Skeletal muscle satellite cell (primary cell): ENCODE results near the gene COPA.

ENCODE experiments used
- H3K27me3 ChIP-seq: 2 replicates; pipeline ENCODE4 v1.7.0; 2013; ENCODE audit warnings: low read length; ENCODE audit not compliant: control insufficient read depth, insufficient read depth
- H3K36me3 ChIP-seq: 2 replicates; pipeline ENCODE4 v1.7.0; 2013; ENCODE audit warnings: mild to moderate bottlenecking, control low read depth, low read length; ENCODE audit not compliant: insufficient read depth
- H3K4me1 ChIP-seq: 2 replicates; pipeline ENCODE4 v1.7.0; 2013; ENCODE audit warnings: low read length; ENCODE audit not compliant: control insufficient read depth, insufficient read depth
- H3K4me2 ChIP-seq: 2 replicates; pipeline ENCODE4 v1.7.0; 2013; ENCODE audit warnings: mild to moderate bottlenecking, low read length
- H3K4me3 ChIP-seq: 2 replicates; pipeline ENCODE4 v1.7.0; 2013; ENCODE audit warnings: low read length
- H3K9ac ChIP-seq: 2 replicates; pipeline ENCODE4 v1.7.0; 2013; ENCODE audit warnings: mild to moderate bottlenecking, low read depth, low read length, moderate library complexity
- H3K9me3 ChIP-seq: replicated peaks from 2 replicates; pipeline ENCODE4 v1.7.0; 2013; ENCODE audit warnings: mild to moderate bottlenecking, control low read depth, low read length

The COPA gene

GRCh38 chr1:160370561-160371345 is 27.7 kb upstream of the COPA start:
- Histone ChIP-seq H3K27me3 (no peaks in the 10 kb centered on the region), H3K4me2 (no peak overlapping the region), H3K4me1 (peaks cover 4% of the 10 kb centered on the region), H3K9ac (no peak overlapping the region), H3K36me3 (no peaks in the 10 kb centered on the region), H3K4me3 (no peak overlapping the region), H3K9me3 (no peaks in the 10 kb centered on the region)

DNA sequence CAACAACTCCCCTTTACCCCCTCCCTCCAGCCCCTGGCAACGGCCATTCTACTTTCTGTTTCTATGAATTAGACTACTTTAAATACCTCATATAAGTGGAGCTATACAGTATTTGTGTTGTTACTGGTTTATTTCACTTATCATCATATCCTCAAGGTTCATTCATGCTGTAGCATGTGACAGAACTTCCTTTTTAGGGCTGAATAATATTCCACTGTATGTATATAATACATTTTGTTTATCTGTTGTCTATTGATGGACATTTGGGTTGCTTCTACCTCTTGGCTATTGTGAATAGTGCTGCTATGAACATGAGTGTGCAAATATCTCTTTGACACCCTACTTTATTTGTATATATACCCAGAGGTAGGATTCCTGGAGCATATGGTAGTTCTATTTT is 26.0 kb upstream of the COPA start:
- Histone ChIP-seq H3K27me3 (no peaks in the 10 kb centered on the region), H3K9ac (no peak overlapping the region), H3K9me3 (no peaks in the 10 kb centered on the region), H3K36me3 (no peaks in the 10 kb centered on the region), H3K4me1 (no peaks in the 10 kb centered on the region), H3K4me2 (no peak overlapping the region), H3K4me3 (no peak overlapping the region)

DNA sequence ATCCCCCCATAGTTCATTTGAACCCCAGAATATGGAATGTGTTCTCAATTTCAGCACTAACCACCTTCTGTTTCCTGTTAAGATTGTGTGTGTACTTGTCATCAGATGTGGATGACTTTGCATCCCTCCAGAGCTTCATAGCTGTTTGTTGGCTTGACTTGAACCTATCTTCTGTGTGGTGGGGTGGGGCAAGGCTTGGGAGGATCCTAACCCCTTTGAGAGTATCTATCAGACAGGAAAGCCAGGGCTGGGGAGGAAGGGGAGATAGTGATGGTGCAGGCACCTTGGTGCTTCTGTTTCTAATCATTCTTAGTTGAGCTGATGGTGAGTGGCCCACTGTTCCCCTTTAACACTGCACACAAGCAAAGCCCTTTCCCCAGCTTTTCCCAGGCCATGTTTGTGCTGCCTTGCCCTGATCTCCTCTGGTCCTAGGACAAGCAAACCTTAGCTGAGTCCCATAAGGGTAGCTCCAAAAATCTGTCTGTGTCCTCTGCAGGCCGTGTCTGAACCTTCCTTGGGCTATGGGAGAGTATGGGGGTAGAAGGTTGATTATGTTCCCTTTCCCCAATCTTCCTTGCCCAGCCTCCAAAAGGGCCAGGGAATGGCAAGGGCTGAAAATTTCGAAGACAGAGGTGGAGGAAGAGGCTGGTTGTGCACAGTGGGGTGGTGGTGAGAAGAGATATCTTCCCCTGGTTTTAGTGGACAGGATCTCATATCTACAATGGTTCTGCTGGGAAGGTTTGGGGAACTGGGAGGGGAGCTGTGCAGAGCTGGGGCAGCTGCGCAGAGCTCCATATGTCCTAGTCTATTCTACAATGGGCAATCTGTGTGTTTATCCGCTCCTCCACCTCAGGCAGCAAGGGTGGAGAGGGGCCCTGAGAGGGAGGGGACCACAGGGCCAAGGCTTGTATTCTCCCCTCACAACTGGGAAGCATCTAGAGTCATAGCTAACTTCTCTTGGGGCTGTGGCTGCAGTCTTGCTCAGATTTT is 25.2 kb upstream of the COPA start:
- no peaks in the 10 kb centered on the region for H3K4me1 ChIP-seq
- no peak overlapping the region for H3K4me2 ChIP-seq
- no peaks in the 10 kb centered on the region for H3K27me3 ChIP-seq
- no peak overlapping the region for H3K4me3 ChIP-seq
- H3K36me3 ChIP-seq, result no peaks in the 10 kb centered on the region
- no peaks in the 10 kb centered on the region for H3K9me3 ChIP-seq
- H3K9ac ChIP-seq, result no peak overlapping the region

- H3K36me3 ChIP-seq, result no peaks in the 10 kb centered on the region
- H3K4me1 ChIP-seq, result no peaks in the 10 kb centered on the region
- H3K9ac ChIP-seq, result no peak overlapping the region
- no peak overlapping the region for H3K4me3 ChIP-seq
- no peak overlapping the region for H3K4me2 ChIP-seq
- no peaks in the 10 kb centered on the region for H3K27me3 ChIP-seq
- H3K9me3 ChIP-seq, result no peaks in the 10 kb centered on the region
These were observed 24.5 kb upstream of the COPA start for GRCh38 chr1:160367516-160367900.

- no peaks in the 10 kb centered on the region for H3K36me3 ChIP-seq
- no peaks in the 10 kb centered on the region for H3K9me3 ChIP-seq
- no peaks in the 10 kb centered on the region for H3K4me1 ChIP-seq
- H3K4me3 ChIP-seq, result no peak within 1 kb of the TSS
- H3K9ac ChIP-seq, result no peak within 1 kb of the TSS
- H3K4me2 ChIP-seq, result no peak within 1 kb of the TSS
- no peaks in the 10 kb centered on the region for H3K27me3 ChIP-seq
These were observed 23.9 kb upstream of the COPA start, which contains the start of gene NHLH1 for GRCh38 chr1:160366731-160367515. Gene NHLH1, plus strand, starts transcription at chr1:160367071. Its CDS starts 3,661 bp downstream, at chr1:160370732.

DNA sequence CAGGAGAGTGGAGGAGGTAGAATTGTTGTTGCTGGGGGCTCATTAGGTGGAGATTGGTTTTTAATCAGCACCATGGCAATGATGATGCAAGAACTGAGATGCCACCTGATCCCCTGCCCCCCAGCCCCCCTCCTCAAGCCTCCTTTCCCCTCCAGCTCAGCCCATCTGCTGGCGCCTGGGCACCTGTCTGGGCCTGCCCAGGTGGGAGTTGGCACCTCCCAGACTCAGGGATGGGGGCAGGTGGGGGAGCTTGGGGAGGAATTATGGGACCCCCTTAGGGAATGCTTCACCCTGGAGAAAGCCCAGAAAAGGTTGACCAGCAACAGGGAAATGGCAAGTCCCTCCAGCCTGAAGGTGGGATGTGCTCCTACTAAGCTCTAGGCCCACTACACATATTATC is 22.3 kb upstream of the COPA start:
- Histone ChIP-seq H3K4me3 (no peak overlapping the region), H3K9me3 (no peaks in the 10 kb centered on the region), H3K4me2 (no peak overlapping the region), H3K4me1 (no peaks in the 10 kb centered on the region), H3K36me3 (peaks cover 13% of the 10 kb centered on the region), H3K9ac (no peak overlapping the region), H3K27me3 (no peaks in the 10 kb centered on the region)

DNA sequence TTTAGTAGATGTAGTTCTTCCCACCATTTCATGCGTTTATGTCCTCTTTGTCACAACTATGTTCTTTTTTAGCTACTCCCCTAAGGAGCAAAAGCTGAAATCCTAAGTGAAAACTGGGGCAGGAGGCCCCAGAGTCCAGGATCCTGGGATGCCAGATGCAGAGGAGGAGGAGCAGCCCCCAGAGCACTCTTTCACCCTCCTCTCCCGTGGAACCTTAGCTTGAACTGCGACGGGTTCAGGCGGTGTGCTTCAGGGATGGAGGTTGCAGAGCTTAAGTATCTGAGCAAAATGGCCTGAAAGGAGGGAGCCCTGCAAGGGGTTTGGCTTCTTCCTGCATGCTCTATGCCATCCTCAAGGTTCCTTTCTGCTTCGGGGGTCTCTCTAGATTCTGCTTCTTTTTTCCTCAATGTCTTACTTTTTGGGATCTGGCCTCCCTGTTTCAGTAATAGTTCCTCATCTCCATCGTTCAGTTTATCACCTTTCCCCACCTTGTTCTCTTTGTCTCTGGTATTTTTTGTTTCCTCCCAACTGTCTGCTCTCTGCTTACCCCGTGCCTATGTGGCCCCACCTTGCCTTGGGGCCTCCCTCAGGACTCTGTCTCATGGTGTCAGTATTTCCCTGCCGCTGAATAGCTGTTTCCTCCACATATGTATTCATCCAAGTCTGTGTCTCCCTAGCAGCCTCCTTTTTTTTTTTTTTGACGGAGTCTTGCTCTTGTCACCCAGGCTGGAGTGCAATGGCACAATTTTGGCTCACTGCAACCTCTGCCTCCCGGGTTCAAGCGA is 21.1 kb upstream of the COPA start:
- Histone ChIP-seq H3K36me3 (peaks cover 13% of the 10 kb centered on the region), H3K27me3 (no peaks in the 10 kb centered on the region), H3K4me2 (no peak overlapping the region), H3K9me3 (no peaks in the 10 kb centered on the region), H3K9ac (no peak overlapping the region), H3K4me1 (peaks cover 9% of the 10 kb centered on the region), H3K4me3 (no peak overlapping the region)

DNA sequence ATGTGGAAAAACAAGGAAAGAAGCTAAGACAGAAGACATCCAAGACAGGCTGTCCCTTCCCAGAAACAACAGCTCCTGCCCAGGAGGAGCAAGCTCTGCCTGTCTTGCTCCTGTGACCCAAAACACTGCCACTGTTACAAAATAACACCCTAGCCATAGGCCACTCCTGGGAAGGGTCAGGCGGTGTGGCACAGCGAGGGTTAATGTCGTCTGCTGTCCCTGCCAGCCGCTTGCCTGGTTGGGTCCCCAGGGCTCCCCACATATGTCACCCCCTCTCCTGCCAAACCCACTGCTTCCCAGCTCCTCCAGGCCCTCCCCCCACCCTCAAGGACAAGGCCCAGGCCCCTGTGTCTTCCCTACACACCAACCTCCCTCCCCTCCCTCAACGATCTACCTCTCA is 20.0 kb upstream of the COPA start:
- no peaks in the 10 kb centered on the region for H3K27me3 ChIP-seq
- peaks cover 9% of the 10 kb centered on the region for H3K4me1 ChIP-seq
- peaks cover 18% of the 10 kb centered on the region for H3K36me3 ChIP-seq
- no peak overlapping the region for H3K4me2 ChIP-seq
- H3K4me3 ChIP-seq, result no peak overlapping the region
- H3K9me3 ChIP-seq, result no peaks in the 10 kb centered on the region
- no peak overlapping the region for H3K9ac ChIP-seq

DNA sequence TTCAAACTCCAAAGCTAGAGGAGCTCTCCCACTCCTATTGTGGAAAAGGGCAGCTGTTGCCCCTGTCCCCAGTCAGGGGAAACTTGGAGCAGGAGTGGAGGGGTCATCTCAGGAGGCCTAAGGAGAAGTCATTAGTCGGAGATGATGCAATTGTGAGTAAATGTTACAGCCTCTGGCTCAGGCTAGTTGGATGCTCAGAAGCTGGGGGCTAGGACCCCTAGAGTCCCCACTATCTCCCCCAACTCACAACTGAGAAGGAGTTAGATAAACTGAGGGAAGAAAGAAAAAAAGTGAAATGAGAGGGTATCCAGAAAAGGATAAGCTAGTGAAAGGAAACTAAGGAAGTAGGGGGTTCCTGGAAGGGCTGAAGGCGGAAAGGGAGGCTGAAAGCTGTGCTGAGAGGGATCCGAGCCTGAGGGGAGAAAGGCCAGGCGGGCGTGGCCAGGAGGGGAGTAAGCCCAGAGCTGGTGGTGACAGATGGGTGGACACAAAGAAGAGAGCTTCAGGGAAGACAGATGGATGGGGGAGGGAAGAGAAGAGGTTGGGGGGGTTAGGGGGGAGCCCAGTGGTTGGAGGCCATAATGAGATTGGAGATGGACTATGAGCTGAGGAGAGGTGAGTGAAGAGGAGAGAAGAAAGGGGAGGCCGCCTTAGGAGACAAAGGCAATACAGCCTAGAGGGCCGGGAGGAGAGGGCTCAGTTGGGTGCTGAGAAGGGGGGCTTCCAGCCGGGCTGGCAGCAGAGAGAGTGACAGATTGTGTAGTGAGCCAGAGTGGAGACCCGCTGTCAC is 19.3 kb upstream of the COPA start:
- no peaks in the 10 kb centered on the region for H3K27me3 ChIP-seq
- no peak overlapping the region for H3K9ac ChIP-seq

GRCh38 chr1:160361814-160362167 is 18.7 kb upstream of the COPA start:
- Histone ChIP-seq H3K27me3 (no peaks in the 10 kb centered on the region), H3K4me1 (peaks cover 12% of the 10 kb centered on the region), H3K9me3 (no peaks in the 10 kb centered on the region), H3K4me3 (no peak overlapping the region), H3K4me2 (no peak overlapping the region), H3K36me3 (peaks cover 27% of the 10 kb centered on the region), H3K9ac (no peak overlapping the region)

More for the DNA sequence above, 19.3 kb upstream of the COPA start:
- peaks cover 23% of the 10 kb centered on the region for H3K36me3 ChIP-seq
- no peak overlapping the region for H3K4me2 ChIP-seq
- no peak overlapping the region for H3K4me3 ChIP-seq
- H3K4me1 ChIP-seq, result peaks cover 9% of the 10 kb centered on the region
- no peaks in the 10 kb centered on the region for H3K9me3 ChIP-seq
